H1 (cell line): ENCODE measurements around the gene INAFM1. TPM values are rescaled to one million over a fixed set of nuclear protein-coding genes. Genes with fewer than 3 reads are reported as not detected.
A peak's percentile ranks its signal among the peaks of the same experiment; 100 is the strongest.

Experiments used
- CTCF ChIA-PET: fragments of 300-600 bp; sonication (Branson Sonifier 250); formaldehyde crosslinking; loops from one replicate; lab custom pipeline; 2021; ENCODE audit not compliant: partially characterized antibody; lab: Charles Lee
- POLR2A ChIA-PET: fragments of 300-600 bp; sonication (Branson Sonifier 250); formaldehyde crosslinking; loops from one replicate; lab custom pipeline; 2021; ENCODE audit warnings: inconsistent platforms; ENCODE audit not compliant: partially characterized antibody; lab: Charles Lee
- DNase-seq, 2 experiments: peaks; one replicate each; pipeline versions ENCODE4 v3.0.0 to v3.0.0-alpha.2; 2010 to 2022; ENCODE audit warnings: low spot score in 2 of 2, low read depth in 1 of 2, mixed read lengths in 1 of 2
- FAIRE-seq: peaks from 2 replicates; lab custom pipeline; 2011; peaks lifted over from hg19 to GRCh38; lab: Jason Lieb, UNC
- H2AFZ ChIP-seq: 2 replicates; pipeline ENCODE4 v1.8.1; 2012; ENCODE audit warnings: low read length, inconsistent platforms
- H2AK5ac ChIP-seq: 2 replicates; pipeline ENCODE4 v1.6.1; 2013; ENCODE audit warnings: low read depth, low read length
- H2BK120ac ChIP-seq: replicated peaks from 2 replicates; pipeline ENCODE3; 2013; ENCODE audit warnings: low read depth, low read length, inconsistent platforms
- H2BK12ac ChIP-seq: 2 replicates; pipeline ENCODE4 v1.6.1; 2013; ENCODE audit warnings: low read depth, low read length
- H2BK15ac ChIP-seq: 2 replicates; pipeline ENCODE4 v1.6.1; 2013; ENCODE audit warnings: low read length
- H2BK20ac ChIP-seq: 2 replicates; pipeline ENCODE4 v1.6.1; 2013; ENCODE audit warnings: low read length
- H2BK5ac ChIP-seq: 2 replicates; pipeline ENCODE4 v1.6.1; 2013; ENCODE audit warnings: low read depth, low read length
- H3K14ac ChIP-seq: 2 replicates; pipeline ENCODE4 v1.6.1; 2013; ENCODE audit warnings: inconsistent platforms; ENCODE audit not compliant: insufficient read length
- H3K18ac ChIP-seq: 2 replicates; pipeline ENCODE4 v1.6.1; 2013; ENCODE audit warnings: low read length; ENCODE audit errors: extremely low read depth
- H3K23ac ChIP-seq: 2 replicates; pipeline ENCODE4 v1.6.1; 2013; ENCODE audit warnings: inconsistent platforms; ENCODE audit not compliant: insufficient read length
- H3K23me2 ChIP-seq: 2 replicates; pipeline ENCODE4 v1.6.1; 2013; ENCODE audit warnings: low read depth, low read length
- H3K27ac ChIP-seq: 2 replicates; pipeline ENCODE4 v1.6.1; 2011; ENCODE audit warnings: low read depth, low read length, inconsistent platforms
- H3K27me3 ChIP-seq, 4 experiments: replicated peaks in 1 of 4; 1 replicate in 1 of 4; 2 replicates in 3 of 4; pipeline versions ENCODE4 v1.6.1 to v1.8.1; 2011 to 2013; ENCODE audit warnings: low read length in 3 of 4, mild to moderate bottlenecking in 3 of 4, inconsistent platforms in 2 of 4, mixed read lengths in 2 of 4, moderate library complexity in 1 of 4; ENCODE audit not compliant: control insufficient read depth in 3 of 4, insufficient read depth in 3 of 4; ENCODE audit errors: extremely low read depth in 1 of 4
- H3K36me3 ChIP-seq, 4 experiments: 2 replicates each; pipeline versions ENCODE4 v1.6.1 to v1.8.1; 2011 to 2013; ENCODE audit warnings: mild to moderate bottlenecking in 4 of 4, low read length in 3 of 4, moderate library complexity in 2 of 4, control low read depth in 1 of 4, inconsistent platforms in 1 of 4; ENCODE audit not compliant: insufficient read depth in 4 of 4, control insufficient read depth in 2 of 4
- H3K4ac ChIP-seq: replicated peaks from 2 replicates; pipeline ENCODE3; 2013; ENCODE audit warnings: low read length, low read depth, mixed read lengths, inconsistent platforms; ENCODE audit not compliant: insufficient read length
- H3K4me1 ChIP-seq, 4 experiments: replicated peaks in 1 of 4; 1 replicate in 1 of 4; 2 replicates in 3 of 4; pipeline versions ENCODE4 v1.6.1 to v1.8.1; 2011 to 2013; ENCODE audit warnings: low read length in 3 of 4, inconsistent platforms in 2 of 4, mixed read lengths in 1 of 4; ENCODE audit not compliant: insufficient read depth in 4 of 4, control insufficient read depth in 3 of 4
- H3K4me2 ChIP-seq, 2 experiments: 2 replicates each; pipeline versions ENCODE4 v1.6.1 to v1.8.1; 2011 to 2013; ENCODE audit warnings: low read depth in 2 of 2, low read length in 2 of 2, control low read depth in 1 of 2, inconsistent platforms in 1 of 2, mild to moderate bottlenecking in 1 of 2; ENCODE audit not compliant: insufficient read depth in 1 of 2
- H3K4me3 ChIP-seq, 4 experiments: fragments of 200-600, 300-600 bp in 1 of 4; sonication (generic), shearing (Covaris generic), sonication (Bioruptor Twin) in 1 of 4; 2 replicates each; pipeline versions ENCODE4 v1.5.1 to v1.8.1; 2011 to 2016; ENCODE audit warnings: low read length in 4 of 4, low read depth in 3 of 4, control low read depth in 2 of 4, inconsistent platforms in 2 of 4, mild to moderate bottlenecking in 2 of 4, mixed read lengths in 1 of 4, moderate library complexity in 1 of 4; ENCODE audit not compliant: insufficient read depth in 2 of 4; ENCODE audit errors: extremely low read depth in 1 of 4
- H3K56ac ChIP-seq: replicated peaks from 2 replicates; pipeline ENCODE3; 2013; ENCODE audit warnings: low read depth, mild to moderate bottlenecking, mixed read lengths, low read length, inconsistent platforms; ENCODE audit not compliant: insufficient read length
- H3K79me1 ChIP-seq: 2 replicates; pipeline ENCODE4 v1.6.1; 2013; ENCODE audit warnings: low read depth, low read length, control low read depth
- H3K79me2 ChIP-seq, 2 experiments: 2 replicates each; pipeline versions ENCODE4 v1.6.1 to v1.8.1; 2012 to 2013; ENCODE audit warnings: low read length in 2 of 2, mild to moderate bottlenecking in 2 of 2, inconsistent platforms in 1 of 2; ENCODE audit not compliant: insufficient read depth in 2 of 2, control insufficient read depth in 1 of 2
- H3K9ac ChIP-seq, 4 experiments: replicated peaks in 1 of 4; 1 replicate in 1 of 4; 2 replicates in 3 of 4; pipeline versions ENCODE4 v1.6.1 to v1.8.1; 2011 to 2013; ENCODE audit warnings: low read depth in 3 of 4, low read length in 3 of 4, control low read depth in 2 of 4, mild to moderate bottlenecking in 2 of 4, moderate library complexity in 2 of 4, inconsistent platforms in 1 of 4; ENCODE audit errors: extremely low read depth in 1 of 4
- H3K9me3 ChIP-seq, 2 experiments: 2 replicates each; pipeline versions ENCODE4 v1.6.1 to v1.8.1; 2012 to 2013; ENCODE audit warnings: mild to moderate bottlenecking in 2 of 2, moderate library complexity in 2 of 2, control low read depth in 1 of 2, inconsistent platforms in 1 of 2, low read depth in 1 of 2, low read length in 1 of 2, mixed read lengths in 1 of 2; ENCODE audit not compliant: insufficient read depth in 2 of 2
- H4K20me1 ChIP-seq, 2 experiments: replicated peaks in 1 of 2; 2 replicates each; pipeline versions ENCODE3 to v1.8.1; 2011 to 2013; ENCODE audit warnings: inconsistent platforms in 2 of 2, low read length in 2 of 2, mild to moderate bottlenecking in 1 of 2; ENCODE audit not compliant: insufficient read depth in 2 of 2, control insufficient read depth in 1 of 2
- H4K5ac ChIP-seq: 2 replicates; pipeline ENCODE4 v1.6.1; 2013; ENCODE audit warnings: low read length, low read depth, mixed read lengths, inconsistent platforms; ENCODE audit not compliant: insufficient read length
- H4K8ac ChIP-seq: 2 replicates; pipeline ENCODE4 v1.8.0; 2013; ENCODE audit warnings: mild to moderate bottlenecking, moderate library complexity, low read length, inconsistent platforms; ENCODE audit not compliant: insufficient read depth; ENCODE audit errors: extremely low read depth
- H4K91ac ChIP-seq: replicated peaks from 2 replicates; pipeline ENCODE3; 2013; ENCODE audit warnings: low read length, mixed read lengths, inconsistent platforms; ENCODE audit not compliant: insufficient read length
- BACH1 ChIP-seq: IDR thresholded peaks from 2 replicates; pipeline ENCODE4 v1.6.1; 2012; ENCODE audit warnings: low read length, improper control_type of control experiment
- GABPA ChIP-seq: IDR thresholded peaks from 2 replicates; pipeline ENCODE4 v1.6.1; 2011; ENCODE audit warnings: mild to moderate bottlenecking, low read length, moderate library complexity, borderline replicate concordance; ENCODE audit not compliant: insufficient read depth
- SAP30 ChIP-seq: fragments of 300-600 bp; sonication (generic); IDR thresholded peaks from 2 replicates; pipeline ENCODE4 v1.7.1; 2012; ENCODE audit warnings: low read length, moderate library complexity, mild to moderate bottlenecking, inconsistent platforms; ENCODE audit not compliant: insufficient read depth, insufficient replicate concordance
- SIRT6 ChIP-seq: IDR thresholded peaks from one replicate; pipeline ENCODE4 v1.7.1; 2012; ENCODE audit warnings: low read length, inconsistent platforms
- SP1 ChIP-seq: IDR thresholded peaks from 2 replicates; pipeline ENCODE4 v1.6.1; 2011; ENCODE audit warnings: low read depth, low read length
- SUZ12 ChIP-seq: fragments of 200-600 bp; sonication (generic); IDR thresholded peaks from 2 replicates; pipeline ENCODE4 v1.6.1; 2012; ENCODE audit warnings: mild to moderate bottlenecking, inconsistent platforms, low read length, moderate library complexity, mixed read lengths
- TAF1 ChIP-seq: IDR thresholded peaks from 2 replicates; pipeline ENCODE4 v1.6.1; 2011; ENCODE audit warnings: mild to moderate bottlenecking, low read depth, low read length
- TAF7 ChIP-seq: optimal IDR thresholded peaks from 2 replicates; pipeline ENCODE3; 2011; ENCODE audit warnings: low read depth, mild to moderate bottlenecking, inconsistent platforms, low read length, moderate library complexity, borderline replicate concordance
- TBP ChIP-seq: IDR thresholded peaks from 2 replicates; pipeline ENCODE4 v1.6.1; 2011; ENCODE audit warnings: low read depth, low read length, improper control_type of control experiment
- TEAD4 ChIP-seq: IDR thresholded peaks from 2 replicates; pipeline ENCODE4 v1.6.1; 2012; ENCODE audit warnings: low read depth, low read length, inconsistent platforms, mixed read lengths
- YY1 ChIP-seq: IDR thresholded peaks from 2 replicates; pipeline ENCODE4 v1.6.1; 2011; ENCODE audit warnings: low read depth, mild to moderate bottlenecking, low read length
- WGBS, 2 experiments: shearing (Covaris generic) in 1 of 2; methylation state at CpG; one replicate each; pipeline versions ENCODE4 v1.1.6 to v1.1.7; 2013 to 2015; ENCODE audit warnings: low lambda C conversion rate in 2 of 2, mixed read lengths in 2 of 2, inconsistent platforms in 1 of 2, low coverage in 1 of 2, missing lambda C conversion rate in 1 of 2; ENCODE audit not compliant: insufficient replicate concordance in 2 of 2, insufficient coverage in 1 of 2, insufficient read length in 1 of 2; ENCODE audit errors: extremely low coverage in 1 of 2, missing lambda C conversion rate in 1 of 2; 5-methylcytosine and 5-hydroxymethylcytosine counted together
- polyA plus RNA-seq, 7 experiments: library from polyadenylated mRNA; depleted of rRNA in 3 of 7; stranded (reverse) in 5 of 7; unstranded in 2 of 7; fragments of >200 nt in 5 of 7; fragments of 200-250 nt in 2 of 7; gene quantifications; 1 replicate in 5 of 7; 2 replicates in 1 of 7; 4 replicates in 1 of 7; pipeline versions ENCODE4 v1.2.1 to v1.2.3, GENCODE V29; 2011 to 2013; ENCODE audit warnings: missing spikeins in 2 of 7, mixed read lengths in 2 of 7
- total RNA-seq: library from RNA; stranded (reverse); fragmentation: NEBNext Ultra II Directional; extraction: Animal tissue kit (Norgen Biotek cat#: 25700); gene quantifications from 2 replicates; pipeline ENCODE4 v1.2.1, GENCODE V29; 2021
- TF ChIP-seq, protein P1 (sequence below), 3 experiments: IDR thresholded peaks; 1 replicate in 2 of 3; 2 replicates in 1 of 3; pipeline versions ENCODE4 v1.5.1 to v1.6.1; 2011; ENCODE audit warnings: low read length in 3 of 3, mild to moderate bottlenecking in 3 of 3, inconsistent platforms in 2 of 3, low read depth in 1 of 3, moderate library complexity in 1 of 3; ENCODE audit not compliant: insufficient read depth in 1 of 3; ENCODE audit errors: control extremely low read depth in 1 of 3

Gene INAFM1
- total and polyA plus RNA-seq, 2 of the 8 experiments (the other 6 are each of a cell fraction or from before 2014, with no cell fraction given), result 2.6 to 3.4 TPM

DNA sequence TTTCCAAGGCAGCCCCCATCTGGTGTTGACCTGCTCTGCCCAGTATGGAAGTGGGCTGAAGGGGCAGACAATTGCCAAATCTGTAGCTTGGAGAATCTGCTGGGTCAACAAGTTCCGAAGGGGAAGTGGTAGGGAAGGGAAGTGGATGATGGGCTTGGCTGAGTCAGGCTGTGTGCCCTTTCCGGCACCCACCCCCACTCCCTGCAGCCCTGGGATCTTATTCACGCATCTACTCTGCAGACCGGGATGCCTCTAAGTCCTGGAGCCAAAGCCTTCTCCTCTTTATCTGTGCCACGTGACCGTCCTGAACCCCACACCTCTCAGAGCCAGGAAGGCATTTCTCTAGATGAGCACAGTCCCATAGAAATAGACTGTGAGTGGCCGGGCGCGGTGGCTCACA is 49.8 kb downstream of the INAFM1 start:
- no peak overlapping the region for H2BK12ac ChIP-seq
- POLR2A ChIA-PET, result interaction anchor here (1.7 kb wide), 1 partner anchor 94 kb away, joined by 4 read pairs; the partner anchor contains the start of gene MEIS3
- H3K4me2 ChIP-seq, result no peak overlapping the region
- H3K9ac ChIP-seq, result no peak overlapping the region
- no peaks in the 10 kb centered on the region for H4K20me1 ChIP-seq
- no peak overlapping the region for H3K56ac ChIP-seq
- no peaks in the 10 kb centered on the region for H3K36me3 ChIP-seq
- H3K4ac ChIP-seq, result no peak overlapping the region
- H2BK20ac ChIP-seq, result no peak overlapping the region
- H4K91ac ChIP-seq, result no peak overlapping the region
- no peaks in the 10 kb centered on the region; a peak in 2 of 7 replicates for H3K27me3 ChIP-seq
- H2AK5ac ChIP-seq, result no peak overlapping the region
- H2BK15ac ChIP-seq, result no peak overlapping the region
- H4K8ac ChIP-seq, result peak overlapping the region; percentile 79
- no peak overlapping the region for H3K27ac ChIP-seq
- no peak overlapping the region for H3K14ac ChIP-seq
- H2BK5ac ChIP-seq, result no peak overlapping the region
- H4K5ac ChIP-seq, result no peak overlapping the region
- FAIRE-seq (no peak), DNase-seq (no peak)
- no peak overlapping the region for H3K23ac ChIP-seq
- no peaks in the 10 kb centered on the region for H3K79me1 ChIP-seq
- CTCF ChIA-PET, result interaction anchor here (1.0 to 3.3 kb wide), 6 partner anchors 10 to 112 kb away, joined by 3 to 23 read pairs (median 3); no protein-coding TSS in a partner anchor
- no peaks in the 10 kb centered on the region for H3K79me2 ChIP-seq
- H2AFZ ChIP-seq, result 0 out of 2 replicates have a peak overlapping the region, but pooled peaks have one; percentile 9
- H3K23me2 ChIP-seq, result no peaks in the 10 kb centered on the region
- no peak overlapping the region for H3K4me3 ChIP-seq
- 82% methylated on average over 9 of the region's 9 CpGs; no CpG with 5 or more reads in 1 of the 2 experiments for WGBS, 2 experiments
- no peaks in the 10 kb centered on the region for H3K9me3 ChIP-seq
- H3K18ac ChIP-seq, result no peak overlapping the region
- H2BK120ac ChIP-seq, result no peak overlapping the region
- H3K4me1 ChIP-seq, result peaks cover 0 to 3% (median 0%) of the 10 kb centered on the region in 4 experiments; a peak in 1 of 7 replicates
- TF ChIP-seq, protein P1, sequence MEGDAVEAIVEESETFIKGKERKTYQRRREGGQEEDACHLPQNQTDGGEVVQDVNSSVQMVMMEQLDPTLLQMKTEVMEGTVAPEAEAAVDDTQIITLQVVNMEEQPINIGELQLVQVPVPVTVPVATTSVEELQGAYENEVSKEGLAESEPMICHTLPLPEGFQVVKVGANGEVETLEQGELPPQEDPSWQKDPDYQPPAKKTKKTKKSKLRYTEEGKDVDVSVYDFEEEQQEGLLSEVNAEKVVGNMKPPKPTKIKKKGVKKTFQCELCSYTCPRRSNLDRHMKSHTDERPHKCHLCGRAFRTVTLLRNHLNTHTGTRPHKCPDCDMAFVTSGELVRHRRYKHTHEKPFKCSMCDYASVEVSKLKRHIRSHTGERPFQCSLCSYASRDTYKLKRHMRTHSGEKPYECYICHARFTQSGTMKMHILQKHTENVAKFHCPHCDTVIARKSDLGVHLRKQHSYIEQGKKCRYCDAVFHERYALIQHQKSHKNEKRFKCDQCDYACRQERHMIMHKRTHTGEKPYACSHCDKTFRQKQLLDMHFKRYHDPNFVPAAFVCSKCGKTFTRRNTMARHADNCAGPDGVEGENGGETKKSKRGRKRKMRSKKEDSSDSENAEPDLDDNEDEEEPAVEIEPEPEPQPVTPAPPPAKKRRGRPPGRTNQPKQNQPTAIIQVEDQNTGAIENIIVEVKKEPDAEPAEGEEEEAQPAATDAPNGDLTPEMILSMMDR (IDR thresholded peaks at IDR 0.05; ENCODE audit: control extremely low read depth in 1 of 3, insufficient read depth in 1 of 3, low read depth in 1 of 3, low read length in 3 of 3), result no peak
- TF ChIP-seq SAP30 (no peak), SIRT6 (no peak), YY1 (no peak), TAF1 (no peak), GABPA (no peak), TAF7 (no peak), SP1 (no peak), TBP (no peak), BACH1 (no peak), TEAD4 (no peak), SUZ12 (no peak)
